ENCODE results near the gene ERVH48-1.

- TF ChIP-seq CTCF (conservative IDR thresholded peaks at IDR 0.05) = no peak
- TF ChIP-seq EZH2 (IDR thresholded peaks at IDR 0.05; ENCODE audit: low read depth) = no peak
These were observed 12.0 kb downstream of the ERVH48-1 start for GRCh38 chr21:42913476-42913875.
